ENCODE results near the gene HDGFL2.

HDGFL2 gene

DNA sequence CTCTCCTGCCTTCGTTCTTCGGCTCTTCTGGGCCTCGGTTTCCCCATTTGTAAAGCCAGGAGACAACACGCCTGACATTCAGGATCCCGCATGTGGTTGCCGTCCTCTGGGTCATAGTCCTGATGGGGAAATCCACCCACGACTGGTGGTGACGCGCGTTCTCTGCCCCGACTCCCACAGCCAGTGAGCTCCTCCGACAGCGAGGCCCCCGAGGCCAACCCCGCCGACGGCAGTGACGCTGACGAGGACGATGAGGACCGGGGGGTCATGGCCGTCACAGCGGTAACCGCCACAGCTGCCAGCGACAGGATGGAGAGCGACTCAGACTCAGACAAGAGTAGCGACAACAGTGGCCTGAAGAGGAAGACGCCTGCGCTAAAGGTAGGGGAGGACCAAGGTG, 16.4 kb downstream of the HDGFL2 start:
- TF ChIP-seq, protein P1, sequence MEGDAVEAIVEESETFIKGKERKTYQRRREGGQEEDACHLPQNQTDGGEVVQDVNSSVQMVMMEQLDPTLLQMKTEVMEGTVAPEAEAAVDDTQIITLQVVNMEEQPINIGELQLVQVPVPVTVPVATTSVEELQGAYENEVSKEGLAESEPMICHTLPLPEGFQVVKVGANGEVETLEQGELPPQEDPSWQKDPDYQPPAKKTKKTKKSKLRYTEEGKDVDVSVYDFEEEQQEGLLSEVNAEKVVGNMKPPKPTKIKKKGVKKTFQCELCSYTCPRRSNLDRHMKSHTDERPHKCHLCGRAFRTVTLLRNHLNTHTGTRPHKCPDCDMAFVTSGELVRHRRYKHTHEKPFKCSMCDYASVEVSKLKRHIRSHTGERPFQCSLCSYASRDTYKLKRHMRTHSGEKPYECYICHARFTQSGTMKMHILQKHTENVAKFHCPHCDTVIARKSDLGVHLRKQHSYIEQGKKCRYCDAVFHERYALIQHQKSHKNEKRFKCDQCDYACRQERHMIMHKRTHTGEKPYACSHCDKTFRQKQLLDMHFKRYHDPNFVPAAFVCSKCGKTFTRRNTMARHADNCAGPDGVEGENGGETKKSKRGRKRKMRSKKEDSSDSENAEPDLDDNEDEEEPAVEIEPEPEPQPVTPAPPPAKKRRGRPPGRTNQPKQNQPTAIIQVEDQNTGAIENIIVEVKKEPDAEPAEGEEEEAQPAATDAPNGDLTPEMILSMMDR (conservative IDR thresholded peaks at IDR 0.05; ENCODE audit: low read depth, low read length): no peak
- no peak overlapping the region for H3K4me3 ChIP-seq (ENCODE audit: low read length)
- DNase-seq (ENCODE audit: low read depth): no peak

DNA sequence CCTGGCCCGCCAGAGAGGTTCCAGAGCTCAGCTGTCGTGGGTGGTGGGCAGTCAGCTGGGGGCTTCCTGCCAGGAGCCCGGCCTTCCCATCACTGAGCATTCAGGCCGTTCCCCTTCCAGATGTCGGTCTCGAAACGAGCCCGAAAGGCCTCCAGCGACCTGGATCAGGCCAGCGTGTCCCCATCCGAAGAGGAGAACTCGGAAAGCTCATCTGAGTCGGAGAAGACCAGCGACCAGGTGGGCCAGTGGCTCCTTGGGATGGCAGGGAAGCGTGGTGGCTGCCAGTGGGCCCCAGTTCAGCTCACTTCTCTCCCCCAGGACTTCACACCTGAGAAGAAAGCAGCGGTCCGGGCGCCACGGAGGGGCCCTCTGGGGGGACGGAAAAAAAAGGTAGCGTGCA, 19.3 kb downstream of the HDGFL2 start:
- no peak for DNase-seq (ENCODE audit: low read depth)
- no peak overlapping the region for H3K4me3 ChIP-seq (ENCODE audit: low read length)
- TF ChIP-seq, protein P1 (conservative IDR thresholded peaks at IDR 0.05; ENCODE audit: low read depth, low read length): no peak

- no peak overlapping the region for H3K4me3 ChIP-seq (ENCODE audit: low read length)
- DNase-seq (ENCODE audit: low read depth): no peak
- TF ChIP-seq, protein P1 (conservative IDR thresholded peaks at IDR 0.05; ENCODE audit: low read depth, low read length): no peak
These were observed 20.4 kb downstream of the HDGFL2 start for GRCh38 chr19:4492337-4493103.

DNA sequence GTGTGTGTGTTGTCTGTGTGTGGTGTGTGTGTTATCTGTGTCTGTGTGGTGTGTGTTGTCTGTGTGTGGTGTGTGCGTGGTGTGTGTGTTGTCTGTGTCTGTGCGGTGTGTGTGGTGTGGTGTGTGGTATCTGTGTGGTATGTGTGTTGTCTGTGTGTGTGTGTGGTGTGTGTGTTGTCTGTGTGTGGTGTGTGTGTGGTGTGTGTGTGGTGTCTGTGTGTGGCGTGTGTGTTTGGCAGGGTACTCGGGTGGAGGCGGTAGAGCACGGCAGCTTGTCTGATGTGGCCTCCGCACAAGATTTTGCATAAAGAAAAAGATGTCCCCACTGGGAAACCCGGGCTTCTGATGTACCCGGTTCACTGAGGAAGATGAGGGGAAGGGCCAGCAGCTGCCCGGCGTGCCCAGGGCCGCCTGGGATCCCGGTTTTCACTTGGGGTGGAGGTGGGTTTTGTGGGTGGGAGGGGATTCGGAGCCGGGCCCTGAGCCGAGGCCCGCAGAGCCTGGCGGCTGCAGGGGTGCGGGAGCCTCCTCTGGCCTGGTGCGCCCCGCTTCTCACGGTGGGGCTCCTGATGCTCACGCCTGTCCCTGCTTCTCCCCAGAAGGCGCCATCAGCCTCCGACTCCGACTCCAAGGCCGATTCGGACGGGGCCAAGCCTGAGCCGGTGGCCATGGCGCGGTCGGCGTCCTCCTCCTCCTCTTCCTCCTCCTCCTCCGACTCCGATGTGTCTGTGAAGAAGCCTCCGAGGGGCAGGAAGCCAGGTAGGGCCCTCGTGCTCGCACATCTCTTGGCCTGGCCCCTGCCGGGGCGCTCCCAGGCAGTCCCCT, 21.2 kb downstream of the HDGFL2 start:
- TF ChIP-seq, protein P1 (conservative IDR thresholded peaks at IDR 0.05; ENCODE audit: low read depth, low read length): no peak
- no peak overlapping the region for H3K4me3 ChIP-seq (ENCODE audit: low read length)
- no peak for DNase-seq (ENCODE audit: low read depth)

GRCh38 chr19:4493929-4494690, 22.0 kb downstream of the HDGFL2 start:
- H3K4me3 ChIP-seq (ENCODE audit: low read length): no peak overlapping the region
- DNase-seq (ENCODE audit: low read depth): no peak
- TF ChIP-seq, protein P1 (conservative IDR thresholded peaks at IDR 0.05; ENCODE audit: low read depth, low read length): no peak

DNA sequence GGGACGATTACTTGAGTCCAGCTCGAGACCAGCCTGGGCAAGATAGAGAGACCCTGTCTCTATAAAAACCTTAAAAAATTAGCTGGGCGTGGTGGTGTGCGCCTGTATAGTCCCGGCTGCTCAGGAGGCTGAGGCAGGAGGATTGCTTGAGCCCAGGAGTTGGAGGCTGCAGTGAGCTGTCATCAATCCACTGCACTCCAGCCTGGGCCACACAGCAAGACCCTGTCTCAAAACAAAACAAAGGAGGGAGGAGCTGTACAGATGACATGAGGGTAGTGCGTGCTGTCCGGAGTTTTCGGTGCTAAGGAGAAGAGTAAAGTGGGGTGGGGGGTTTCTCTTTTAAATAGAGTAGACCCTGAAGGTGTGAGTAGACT, 22.6 kb downstream of the HDGFL2 start:
- no peak for DNase-seq (ENCODE audit: low read depth)
- H3K4me3 ChIP-seq (ENCODE audit: low read length): no peak overlapping the region
- TF ChIP-seq, protein P1 (conservative IDR thresholded peaks at IDR 0.05; ENCODE audit: low read depth, low read length): no peak

Measured in retinal pigment epithelial cell (primary cell).